Measurements from ENCODE around the gene MBNL2. TPM values are rescaled to one million over a fixed set of nuclear protein-coding genes. Genes with fewer than 3 reads are reported as not detected.

The MBNL2 gene
- total and polyA plus RNA-seq, 5 experiments from 2014 or later = 12.2 to 35.4 (median 14.5) TPM

DNA sequence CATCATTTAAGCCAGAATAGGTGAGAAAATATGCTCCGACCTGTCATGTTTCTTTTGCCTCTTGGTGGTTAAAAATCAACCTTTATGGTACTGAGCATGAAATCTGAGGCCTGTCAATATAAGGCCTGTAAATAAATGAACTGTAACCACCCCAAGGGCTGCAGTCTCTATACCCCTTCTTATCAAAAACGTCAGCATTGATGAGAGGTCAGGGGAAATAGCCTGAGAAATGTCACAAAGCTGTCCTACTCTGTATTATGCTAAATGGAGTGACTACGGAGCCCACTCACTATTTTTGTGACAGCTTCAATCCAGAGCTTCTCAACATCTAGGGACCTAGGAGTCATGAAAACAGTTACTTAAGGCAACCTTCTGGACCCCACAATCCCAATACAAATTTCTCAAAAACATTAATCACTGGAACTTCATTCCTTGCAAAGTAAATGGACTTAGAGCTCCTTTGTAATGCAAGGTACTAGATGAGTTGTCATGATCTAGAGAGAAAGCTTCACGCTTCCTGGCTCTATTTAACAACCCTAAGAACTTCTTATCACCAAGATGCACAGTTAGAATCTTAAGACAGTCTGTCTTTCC, 209.1 kb downstream of the MBNL2 start:
- H3K36me3 Mint-ChIP-seq = no peaks in the 10 kb centered on the region
- POLR2A ChIA-PET = interaction anchor here (0.6 kb wide), 1 partner anchor 62 kb away, joined by 3 read pairs; no protein-coding TSS in a partner anchor
- ATAC-seq (no peak), DNase-seq (no peak)
- peak overlapping the region in 1 of 10 donors; percentile 4 for H3K27ac Mint-ChIP-seq
- peak overlapping the region in 6 of 10 donors; percentile 3 to 99 (median 68) for H3K4me3 Mint-ChIP-seq
- peaks cover 13 to 29% (median 26%) of the 10 kb centered on the region in 4 donors for H3K4me1 Mint-ChIP-seq
- H3K9me3 Mint-ChIP-seq = no peaks in the 10 kb centered on the region
- peaks cover 0 to 11% (median 4%) of the 10 kb centered on the region in 5 donors for H3K27me3 Mint-ChIP-seq

DNA sequence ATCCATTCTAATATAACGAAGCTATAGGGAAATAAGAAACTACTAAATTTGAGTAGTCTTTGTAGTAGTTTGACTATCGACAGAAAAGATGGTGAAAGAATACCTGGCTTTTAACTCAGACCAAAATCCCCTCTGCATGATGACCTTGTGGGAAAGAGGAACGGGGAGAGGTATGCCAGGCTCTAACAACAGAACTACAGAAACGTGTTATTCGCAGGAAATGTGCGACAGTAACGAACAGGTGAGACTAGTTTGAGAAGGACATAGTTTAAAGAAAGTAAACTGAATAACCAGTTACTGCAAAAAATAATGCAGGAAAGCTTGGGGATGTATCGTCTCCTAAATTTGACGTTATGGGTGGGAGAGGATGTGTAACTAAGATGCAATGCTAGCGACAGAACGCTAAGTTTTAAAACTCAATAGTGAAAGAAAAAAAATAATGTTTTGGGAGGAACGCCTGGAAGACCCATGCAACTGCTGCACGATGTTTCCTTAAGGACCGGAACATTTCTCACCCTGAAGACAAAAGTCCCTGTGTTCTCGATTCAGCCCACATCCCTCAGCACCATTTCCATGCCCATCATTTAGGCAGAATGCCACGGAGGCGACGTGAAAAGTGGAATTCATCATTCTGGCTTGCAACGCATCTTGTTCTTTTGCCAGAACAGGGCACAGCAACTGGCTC, 210.2 kb downstream of the MBNL2 start:
- Mint-ChIP-seq H3K9me3 (no peaks in the 10 kb centered on the region), H3K4me1 (peaks cover 15 to 37% (median 32%) of the 10 kb centered on the region in 4 donors), H3K27ac (peak overlapping the region; percentile 94 to 100 (median 99)), H3K27me3 (peaks cover 0 to 11% (median 4%) of the 10 kb centered on the region in 5 donors), H3K36me3 (no peaks in the 10 kb centered on the region), H3K4me3 (peak overlapping the region; percentile 91 to 99 (median 96))
- POLR2A ChIA-PET = interaction anchor here (0.8 to 1.9 kb wide), 12 partner anchors 24 to 1131 kb away, joined by 3 to 20 read pairs (median 4); partner anchors contain the start of gene MBNL2
- DNase-seq (no peak), ATAC-seq (no peak)

DNA sequence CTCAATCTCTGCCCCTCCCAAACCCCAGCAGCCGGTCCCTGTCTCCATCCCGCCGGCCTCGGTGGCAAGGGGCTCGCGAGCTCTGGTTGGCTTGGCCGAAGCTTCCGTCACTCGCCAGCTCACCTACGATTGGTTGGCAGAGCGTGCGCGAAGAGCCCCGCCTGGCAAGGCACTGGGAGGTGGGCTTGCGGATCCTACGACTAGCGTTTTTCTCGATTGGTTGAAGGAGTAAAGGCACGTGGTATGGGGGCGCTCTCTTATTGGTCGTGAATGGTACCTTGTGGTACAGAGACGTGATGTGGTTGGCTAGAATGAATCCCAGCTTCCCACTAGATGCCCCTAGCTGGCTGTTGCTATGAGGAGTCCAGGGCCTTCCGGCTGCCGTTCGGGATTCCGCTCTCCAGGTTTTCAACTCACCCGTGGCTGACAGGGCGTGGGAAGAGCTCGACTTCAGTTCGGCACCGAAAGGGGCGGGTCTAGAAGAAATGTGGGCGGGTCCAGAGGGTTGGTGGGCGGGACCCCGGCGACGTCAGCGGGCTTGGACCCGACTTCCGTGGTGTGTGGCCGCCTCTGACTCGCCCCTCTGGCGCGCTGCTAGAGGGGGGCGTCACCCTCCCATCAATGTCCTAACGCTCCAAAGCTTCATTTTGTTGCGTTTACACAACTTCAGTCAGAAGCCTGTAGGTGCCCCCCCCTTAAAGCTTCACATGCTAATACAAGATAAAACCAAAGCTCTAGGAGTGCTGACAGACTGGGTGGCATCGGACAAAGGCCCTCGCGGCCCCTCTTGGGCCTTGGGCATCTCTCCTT, 211.0 kb downstream of the MBNL2 start:
- DNase-seq (peak; percentile 91 to 100 (median 98)), ATAC-seq (peak; percentile 79 to 81)
- POLR2A ChIA-PET = interaction anchor here (0.8 to 1.9 kb wide), 16 partner anchors 25 to 1756 kb away, joined by 3 to 20 read pairs (median 4); partner anchors contain the start of genes DNAJC3 and MBNL2
- peaks cover 0 to 11% (median 4%) of the 10 kb centered on the region in 5 donors for H3K27me3 Mint-ChIP-seq
- H3K4me1 Mint-ChIP-seq = peaks cover 15 to 40% (median 32%) of the 10 kb centered on the region in 4 donors
- peak overlapping the region; percentile 94 to 100 (median 99) for H3K27ac Mint-ChIP-seq
- peak overlapping the region; percentile 91 to 99 (median 96) for H3K4me3 Mint-ChIP-seq
- no peaks in the 10 kb centered on the region for H3K9me3 Mint-ChIP-seq
- H3K36me3 Mint-ChIP-seq = no peaks in the 10 kb centered on the region

DNA sequence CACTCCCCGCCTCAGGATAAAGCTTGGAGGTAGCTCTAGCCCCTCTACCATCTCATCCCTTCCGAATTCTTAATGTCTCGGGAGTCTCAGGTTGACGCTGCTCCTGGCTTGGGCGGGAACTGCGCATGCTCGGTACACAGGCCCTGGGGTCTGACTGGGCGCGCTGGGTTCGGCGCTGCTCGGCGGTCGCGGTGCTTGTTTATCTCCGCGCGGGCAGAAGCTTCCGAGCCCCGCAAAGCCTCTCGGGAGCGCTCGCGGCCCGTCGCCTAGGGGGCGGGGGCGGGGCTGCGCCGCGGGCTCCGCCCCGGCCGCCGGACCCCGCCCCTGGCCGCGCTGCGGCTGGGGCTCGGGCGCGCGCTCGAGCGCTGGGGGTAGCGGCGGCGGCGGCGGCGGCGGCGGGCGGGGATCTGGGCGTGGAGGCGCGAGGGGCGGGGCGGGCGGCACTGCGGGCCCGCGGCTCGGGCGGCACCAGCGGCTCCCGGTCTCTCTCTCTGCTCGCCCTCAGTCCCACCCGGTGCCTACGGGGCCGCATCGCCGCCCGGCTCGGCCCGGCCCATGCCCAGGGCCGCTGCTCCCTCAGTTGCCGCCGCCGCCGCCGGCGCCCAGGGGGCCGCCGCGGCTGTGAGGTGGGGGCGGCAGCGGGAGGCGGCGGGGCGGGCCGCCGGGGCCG, 211.7 kb downstream of the MBNL2 start, which contains the start of gene RAP2A:
RAP2A (plus strand) TSS at position 443 of the 670 bp plus-strand sequence. CDS start 302 bp downstream, outside the sequence.
- ATAC-seq = peak; percentile 62
- peak; percentile 84 to 96 (median 90) for DNase-seq

DNA sequence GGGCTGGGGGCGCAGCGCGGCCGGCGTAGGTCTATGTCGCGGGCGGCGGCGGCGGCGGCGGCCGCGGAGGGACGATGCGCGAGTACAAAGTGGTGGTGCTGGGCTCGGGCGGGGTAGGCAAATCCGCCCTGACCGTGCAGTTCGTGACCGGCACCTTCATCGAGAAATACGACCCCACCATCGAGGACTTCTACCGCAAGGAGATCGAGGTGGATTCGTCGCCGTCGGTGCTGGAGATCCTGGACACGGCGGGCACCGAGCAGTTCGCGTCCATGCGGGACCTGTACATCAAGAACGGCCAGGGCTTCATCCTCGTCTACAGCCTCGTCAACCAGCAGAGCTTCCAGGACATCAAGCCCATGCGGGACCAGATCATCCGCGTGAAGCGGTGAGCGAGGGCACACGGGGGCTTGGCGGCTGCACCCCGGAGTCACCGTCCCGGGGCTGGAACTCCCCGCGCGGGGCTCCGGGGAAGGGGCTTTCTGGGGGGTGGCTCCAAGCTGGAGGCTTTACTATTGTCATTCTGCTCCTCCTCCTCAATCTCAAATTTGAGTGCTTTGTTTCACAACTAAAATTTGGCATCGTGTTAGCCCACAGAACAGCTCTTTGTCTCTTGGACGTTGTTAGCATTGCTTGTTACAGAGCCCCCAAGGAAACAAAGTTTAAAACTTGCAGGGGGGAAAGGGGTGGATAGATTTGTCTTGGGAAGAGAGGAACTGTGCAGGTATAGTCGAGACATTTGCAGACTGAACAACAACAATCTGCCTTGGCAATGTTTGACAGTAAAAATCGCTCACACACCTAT, 212.5 kb downstream of the MBNL2 start:
- Mint-ChIP-seq H3K4me1 (peaks cover 13 to 40% (median 32%) of the 10 kb centered on the region in 4 donors), H3K27ac (peak overlapping the region; percentile 63 to 97 (median 88)), H3K9me3 (no peaks in the 10 kb centered on the region), H3K36me3 (no peaks in the 10 kb centered on the region), H3K27me3 (peaks cover 0 to 10% (median 3%) of the 10 kb centered on the region in 5 donors), H3K4me3 (peak overlapping the region; percentile 85 to 97 (median 92))
- peak in 1 of 2 donors; percentile 4 for ATAC-seq
- POLR2A ChIA-PET = interaction anchor here (0.7 to 1.9 kb wide), 9 partner anchors 25 to 1758 kb away, joined by 3 to 20 read pairs (median 5); partner anchors contain the start of genes DNAJC3 and MBNL2
- DNase-seq = peak; percentile 14 to 69 (median 46)

More for the DNA sequence above, 211.7 kb downstream of the MBNL2 start, which contains the start of gene RAP2A:
- Mint-ChIP-seq H3K27ac (peak within 1 kb of the TSS; percentile 94 to 100 (median 99)), H3K9me3 (no peaks in the 10 kb centered on the region), H3K4me1 (peaks cover 14 to 40% (median 32%) of the 10 kb centered on the region in 4 donors), H3K27me3 (peaks cover 0 to 11% (median 3%) of the 10 kb centered on the region in 5 donors), H3K36me3 (no peaks in the 10 kb centered on the region), H3K4me3 (peak within 1 kb of the TSS; percentile 91 to 99 (median 96))
- POLR2A ChIA-PET = interaction anchor here (0.7 to 1.9 kb wide), 15 partner anchors 26 to 1757 kb away, joined by 3 to 20 read pairs (median 4); partner anchors contain the start of genes DNAJC3 and MBNL2

DNA sequence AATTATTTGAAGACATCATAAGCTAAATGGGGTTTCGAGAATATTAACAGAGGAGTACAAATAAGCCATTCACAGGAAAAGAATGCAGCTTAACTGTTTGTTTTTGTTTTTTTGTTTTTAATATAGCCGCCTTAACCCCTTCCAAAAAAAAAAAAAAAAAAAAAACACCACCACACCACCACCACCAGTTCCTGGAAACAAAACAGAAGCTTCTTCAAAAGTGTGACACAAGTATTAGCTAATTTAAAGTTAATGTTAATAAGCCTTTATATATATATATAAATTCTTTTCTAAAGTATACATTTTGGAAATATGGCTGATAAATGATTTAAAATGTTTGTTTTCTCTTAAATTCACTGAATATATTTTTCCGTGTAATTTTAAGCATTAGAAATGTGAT, 213.2 kb downstream of the MBNL2 start:
- H3K27ac Mint-ChIP-seq = peak overlapping the region in 6 of 10 donors; percentile 77 to 97 (median 91)
- ATAC-seq = no peak
- H3K27me3 Mint-ChIP-seq = peaks cover 0 to 2% (median 0%) of the 10 kb centered on the region in 5 donors
- POLR2A ChIA-PET = interaction anchor here (1.1 kb wide), 1 partner anchor 25 kb away, joined by 5 read pairs; no protein-coding TSS in a partner anchor
- no peak for DNase-seq
- H3K4me3 Mint-ChIP-seq = peak overlapping the region; percentile 85 to 97 (median 92)
- H3K9me3 Mint-ChIP-seq = no peaks in the 10 kb centered on the region
- no peaks in the 10 kb centered on the region for H3K36me3 Mint-ChIP-seq
- H3K4me1 Mint-ChIP-seq = peaks cover 13 to 40% (median 32%) of the 10 kb centered on the region in 4 donors

DNA sequence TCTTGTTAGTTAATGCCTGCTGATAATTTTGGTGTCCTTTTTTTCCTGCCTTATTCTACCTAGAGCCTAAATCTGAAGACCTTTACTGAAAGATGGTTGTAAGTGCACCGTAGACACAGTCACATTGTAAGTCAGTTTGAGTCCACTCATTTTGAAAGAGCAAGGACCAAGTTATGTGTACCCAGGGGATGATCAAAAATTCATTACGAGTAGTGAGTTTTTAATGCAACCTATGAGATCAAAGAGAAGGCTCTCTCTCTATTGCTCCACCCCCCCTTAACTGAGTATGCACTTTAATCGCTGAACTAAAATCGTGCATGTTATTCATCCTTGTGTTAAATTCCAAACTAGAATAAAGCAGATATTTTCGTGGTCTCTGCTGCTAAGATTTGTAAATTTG, 213.7 kb downstream of the MBNL2 start:
- no peak for DNase-seq
- H3K27me3 Mint-ChIP-seq = no peaks in the 10 kb centered on the region
- POLR2A ChIA-PET = no interaction called here
- H3K4me3 Mint-ChIP-seq = peak overlapping the region; percentile 19 to 94 (median 70)
- H3K4me1 Mint-ChIP-seq = peaks cover 13 to 40% (median 32%) of the 10 kb centered on the region in 4 donors
- peak overlapping the region in 5 of 10 donors; percentile 11 to 72 (median 53) for H3K27ac Mint-ChIP-seq
- no peak for ATAC-seq
- H3K9me3 Mint-ChIP-seq = no peaks in the 10 kb centered on the region
- H3K36me3 Mint-ChIP-seq = no peaks in the 10 kb centered on the region

DNA sequence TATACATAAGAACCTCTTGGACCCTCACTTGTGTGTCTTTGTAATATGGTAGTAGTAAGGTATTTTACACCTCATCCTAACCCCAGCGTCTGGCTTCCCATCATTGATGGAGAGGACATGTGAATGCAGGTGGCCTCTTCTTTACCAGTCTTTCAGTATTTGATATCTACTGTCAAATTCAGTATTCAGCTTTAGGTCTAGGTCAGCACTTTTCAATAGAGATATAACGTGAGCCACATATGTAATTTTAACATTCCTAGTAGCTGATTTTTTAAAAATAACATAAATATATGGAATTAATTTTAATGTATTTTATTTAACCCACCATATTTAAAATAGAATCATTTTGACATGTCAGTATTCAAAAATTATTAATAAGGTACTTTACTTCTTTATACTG, 214.7 kb downstream of the MBNL2 start:
- DNase-seq (no peak), ATAC-seq (no peak)
- H3K4me3 Mint-ChIP-seq = peak overlapping the region in 6 of 10 donors; percentile 7 to 94 (median 52)
- H3K4me1 Mint-ChIP-seq = peaks cover 11 to 36% (median 28%) of the 10 kb centered on the region in 4 donors
- POLR2A ChIA-PET = no interaction called here
- no peaks in the 10 kb centered on the region for H3K9me3 Mint-ChIP-seq
- no peaks in the 10 kb centered on the region for H3K36me3 Mint-ChIP-seq
- H3K27ac Mint-ChIP-seq = no peak overlapping the region
- H3K27me3 Mint-ChIP-seq = no peaks in the 10 kb centered on the region

DNA sequence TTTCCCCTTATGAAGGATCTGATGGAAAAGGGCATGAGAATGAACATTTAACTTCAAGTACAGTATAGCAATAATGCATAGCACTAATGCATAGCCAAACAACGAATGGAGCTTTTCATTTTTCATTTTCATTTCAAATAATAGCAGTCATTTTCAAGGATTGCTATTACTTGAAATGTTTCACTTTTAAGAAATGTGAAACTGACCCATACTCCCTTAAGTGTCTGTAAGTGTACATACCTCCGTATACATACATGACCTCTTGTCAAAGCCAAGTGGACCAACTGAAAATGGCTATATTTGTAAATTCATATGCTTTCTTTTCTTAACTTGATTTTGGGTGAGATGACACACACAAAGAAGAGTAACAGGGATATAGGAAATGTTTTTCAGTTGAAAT, 215.6 kb downstream of the MBNL2 start:
- Mint-ChIP-seq H3K36me3 (peaks cover 0 to 2% (median 0%) of the 10 kb centered on the region in 3 donors), H3K27me3 (no peaks in the 10 kb centered on the region), H3K27ac (no peak overlapping the region), H3K9me3 (no peaks in the 10 kb centered on the region), H3K4me1 (peaks cover 8 to 28% (median 20%) of the 10 kb centered on the region in 4 donors), H3K4me3 (no peak overlapping the region)
- POLR2A ChIA-PET = no interaction called here
- ATAC-seq (no peak), DNase-seq (no peak)

DNA sequence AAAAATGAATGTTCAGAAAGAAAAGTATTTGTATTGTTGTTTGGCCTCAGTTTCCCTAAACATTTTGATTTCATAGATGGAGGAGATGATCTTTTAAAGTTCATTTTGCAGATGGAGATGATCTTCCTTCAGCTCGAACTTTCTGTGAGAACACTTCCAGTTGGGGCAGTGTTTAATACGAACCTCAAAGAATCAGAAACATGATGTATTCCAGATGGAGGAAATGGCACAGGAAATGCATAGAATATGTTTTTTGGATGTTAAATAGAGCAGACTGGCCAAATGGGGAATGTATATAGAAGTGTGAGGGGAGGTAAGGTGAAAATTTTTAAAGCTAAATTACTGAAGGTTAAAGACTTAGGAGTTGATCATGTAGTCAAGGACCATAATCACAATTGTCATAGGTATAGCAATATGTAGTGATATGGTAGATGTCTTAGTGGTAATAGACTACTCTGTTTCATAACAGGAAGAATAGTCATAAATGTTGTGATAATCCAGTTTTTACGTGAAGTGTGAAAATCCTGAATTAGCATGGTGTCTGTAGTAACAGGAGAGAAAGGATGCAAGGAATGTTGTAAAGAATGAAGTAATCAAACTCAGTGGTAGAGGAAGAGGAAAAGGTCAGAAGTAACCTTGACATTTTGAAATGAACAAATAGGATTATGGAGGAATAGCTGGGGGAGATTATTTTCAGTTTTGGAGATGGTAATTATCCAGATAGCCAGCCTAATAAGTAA, 216.9 kb downstream of the MBNL2 start:
- no peak for ATAC-seq
- no peak for DNase-seq
- Mint-ChIP-seq H3K4me3 (no peak overlapping the region), H3K9me3 (no peaks in the 10 kb centered on the region), H3K27ac (no peak overlapping the region), H3K36me3 (peaks cover 0 to 2% (median 0%) of the 10 kb centered on the region in 3 donors), H3K4me1 (peaks cover 8 to 25% (median 19%) of the 10 kb centered on the region in 4 donors), H3K27me3 (no peaks in the 10 kb centered on the region)
- POLR2A ChIA-PET = no interaction called here

Data from naive thymus-derived CD8-positive, alpha-beta T cell (primary cell).